Mammary epithelial cell (primary cell): ENCODE results near the gene FMN1.

Experiments used
- CTCF ChIP-seq, 2 donors: IDR thresholded peaks in 1 of 2; conservative IDR thresholded peaks in 1 of 2; 2 replicates each; pipeline ENCODE4 v1.5.1; 2011 to 2012; ENCODE audit warnings: inconsistent platforms in 2 of 2, low read length in 2 of 2, mild to moderate bottlenecking in 2 of 2, control low read depth in 1 of 2, low read depth in 1 of 2; ENCODE audit not compliant: insufficient read depth in 1 of 2; ENCODE audit errors: extremely low read depth in 1 of 2
- EZH2 ChIP-seq: IDR thresholded peaks from 2 replicates; pipeline ENCODE4 v1.6.1; 2012; ENCODE audit warnings: low read length, inconsistent platforms, borderline replicate concordance

DNA sequence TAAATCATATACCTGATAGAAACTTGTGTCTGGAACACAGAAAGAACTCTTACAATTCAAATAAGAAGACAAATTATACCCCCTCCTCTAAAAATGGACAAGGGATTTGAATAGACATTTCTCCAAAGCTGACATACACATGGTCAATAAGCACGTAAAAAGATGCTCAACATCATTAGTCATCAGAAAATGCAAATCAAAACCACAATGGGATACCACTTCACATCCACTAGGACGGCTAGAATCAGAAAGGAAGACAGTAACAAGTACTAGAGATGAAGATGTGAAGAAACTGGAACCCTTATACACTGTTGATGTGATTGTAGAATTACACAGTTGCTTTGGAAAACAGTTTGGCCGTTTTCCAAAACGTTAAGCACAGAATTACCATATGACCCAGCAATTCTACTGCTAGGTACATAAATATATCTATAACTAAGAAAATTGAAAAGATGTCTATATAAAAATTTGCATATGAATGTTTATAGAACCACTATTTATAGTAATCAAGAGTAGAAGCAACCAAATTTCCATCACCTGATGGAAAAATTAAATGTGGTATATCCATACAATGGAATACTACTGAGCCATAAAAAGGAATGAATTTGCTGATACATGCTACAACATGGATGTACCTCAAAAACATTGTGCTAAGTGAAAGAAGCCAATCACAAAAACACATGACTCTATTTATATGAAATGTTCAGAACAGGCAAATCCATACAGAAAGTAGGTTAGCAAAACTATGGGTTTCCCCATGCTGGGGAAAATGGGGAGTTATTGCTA is 415.9 kb downstream of the FMN1 start:
- TF ChIP-seq CTCF (conservative IDR thresholded peaks at IDR 0.05 in 1 of 2, IDR thresholded peaks at IDR 0.05 in 1 of 2; ENCODE audit: extremely low read depth in 1 of 2, insufficient read depth in 1 of 2, low read depth in 1 of 2, low read length in 2 of 2) (no peak), EZH2 (no peak)
